Psoas muscle (tissue), 8 donors: Measurements from ENCODE around the gene RMI1. TPM values are rescaled to one million over a fixed set of nuclear protein-coding genes. Genes with fewer than 3 reads are reported as not detected.

ENCODE experiments used
- ATAC-seq, 4 donors: fragments of 200-7000 bp; cut with Tn5 transposase; one replicate each; pipeline ENCODE4 v1.9.1; 2020; ENCODE audit warnings: moderate library complexity in 3 of 4, mild to moderate bottlenecking in 2 of 4
- DNase-seq, 2 donors: peaks; one replicate each; pipeline ENCODE4 v3.0.0-alpha.2; 2020
- H3K27ac ChIP-seq: fragments of 200-600 bp; one replicate; pipeline ENCODE4 v1.8.0; 2022
- H3K27me3 ChIP-seq, 3 donors: fragments of 200-600 bp in 1 of 3; one replicate each; pipeline versions ENCODE4 v1.6.1 to v1.8.0; 2013 to 2022; ENCODE audit warnings: low read length in 2 of 3, mild to moderate bottlenecking in 2 of 3, moderate library complexity in 1 of 3; ENCODE audit not compliant: insufficient read depth in 3 of 3
- H3K36me3 ChIP-seq, 2 donors: fragments of 200-600 bp in 1 of 2; one replicate each; pipeline versions ENCODE4 v1.6.1 to v1.8.0; 2013 to 2022; ENCODE audit warnings: low read depth in 1 of 2, mild to moderate bottlenecking in 1 of 2, moderate library complexity in 1 of 2; ENCODE audit not compliant: insufficient read depth in 1 of 2
- H3K4me1 ChIP-seq: fragments of 200-600 bp; one replicate; pipeline ENCODE4 v1.8.0; 2022
- H3K4me3 ChIP-seq: fragments of 200-600 bp; one replicate; pipeline ENCODE4 v1.8.0; 2022; ENCODE audit warnings: mild to moderate bottlenecking
- H3K9me3 ChIP-seq: fragments of 200-600 bp; one replicate; pipeline ENCODE4 v1.8.0; 2022
- WGBS, 3 donors: extraction: QIAGEN DNeasy Blood & Tissue Kit; methylation state at CpG; one replicate each; pipeline versions ENCODE4 v1.1.6 to v1.1.7; 2013; 5-methylcytosine and 5-hydroxymethylcytosine counted together
- intact Hi-C, 2 donors: fragments of 100-400 bp; cut with DNase I; formaldehyde crosslinking; loops; one replicate each; pipeline versions ENCODE4 v1.11.0 to v1.14.2; 2022
- polyA plus RNA-seq, 3 donors: library from polyadenylated mRNA; stranded (reverse); fragments of 200-250 nt; gene quantifications; one replicate each; pipeline ENCODE4 v1.2.3, GENCODE V29; 2013
- total RNA-seq, 4 donors: library from RNA; stranded (reverse); fragmentation: NEBNext Ultra II Directional in 2 of 4; extraction: Animal tissue kit (Norgen Biotek cat#: 25700) in 2 of 4; gene quantifications; one replicate each; pipeline versions ENCODE4 v1.2.1 to v1.2.4, GENCODE V29; 2021 to 2023
- TF ChIP-seq, protein P1 (sequence below): fragments of 200-600 bp; IDR thresholded peaks from one replicate; pipeline ENCODE4 v1.8.0; 2022; ENCODE audit warnings: antibody characterized with exemption
- donor health status: healthy with polysubstance abuse.
- donor health status: DM: no; HTN: no; CAD: no; lungs with moderate emphysema.
- donor health status: Bipolar disorder and iron deficiency.
- donor health status: healthy.
- donor health status: DM: yes; HTN: yes; CAD: no.
- donor health status: DM: no; HTN: no; CAD: no.
- donor health status: DM: no; HTN: no; CAD: no.
- donor health status: DM: yes; HTN: yes; CAD: no.

RMI1 gene
- total and polyA plus RNA-seq, 7 donors: 2.4 to 15.1 (median 4.1) TPM

- TF ChIP-seq, protein P1, sequence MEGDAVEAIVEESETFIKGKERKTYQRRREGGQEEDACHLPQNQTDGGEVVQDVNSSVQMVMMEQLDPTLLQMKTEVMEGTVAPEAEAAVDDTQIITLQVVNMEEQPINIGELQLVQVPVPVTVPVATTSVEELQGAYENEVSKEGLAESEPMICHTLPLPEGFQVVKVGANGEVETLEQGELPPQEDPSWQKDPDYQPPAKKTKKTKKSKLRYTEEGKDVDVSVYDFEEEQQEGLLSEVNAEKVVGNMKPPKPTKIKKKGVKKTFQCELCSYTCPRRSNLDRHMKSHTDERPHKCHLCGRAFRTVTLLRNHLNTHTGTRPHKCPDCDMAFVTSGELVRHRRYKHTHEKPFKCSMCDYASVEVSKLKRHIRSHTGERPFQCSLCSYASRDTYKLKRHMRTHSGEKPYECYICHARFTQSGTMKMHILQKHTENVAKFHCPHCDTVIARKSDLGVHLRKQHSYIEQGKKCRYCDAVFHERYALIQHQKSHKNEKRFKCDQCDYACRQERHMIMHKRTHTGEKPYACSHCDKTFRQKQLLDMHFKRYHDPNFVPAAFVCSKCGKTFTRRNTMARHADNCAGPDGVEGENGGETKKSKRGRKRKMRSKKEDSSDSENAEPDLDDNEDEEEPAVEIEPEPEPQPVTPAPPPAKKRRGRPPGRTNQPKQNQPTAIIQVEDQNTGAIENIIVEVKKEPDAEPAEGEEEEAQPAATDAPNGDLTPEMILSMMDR: no peak
- 77 to 90% (median 77%) methylated on average over 3 of the region's 3 CpGs for WGBS, 3 donors
- ATAC-seq (no peak), DNase-seq (peak in 1 of 2 donors; percentile 68)
- Histone ChIP-seq H3K36me3 (peaks cover 0 to 7% of the 10 kb centered on the region in 2 donors), H3K27ac (no peak overlapping the region), H3K4me3 (no peak overlapping the region), H3K27me3 (no peaks in the 10 kb centered on the region), H3K9me3 (no peaks in the 10 kb centered on the region), H3K4me1 (peaks cover 28% of the 10 kb centered on the region)
- intact Hi-C loops: no loop called here
Measured at GRCh38 chr9:83933790-83934189, 46.8 kb upstream of the RMI1 start.

DNA sequence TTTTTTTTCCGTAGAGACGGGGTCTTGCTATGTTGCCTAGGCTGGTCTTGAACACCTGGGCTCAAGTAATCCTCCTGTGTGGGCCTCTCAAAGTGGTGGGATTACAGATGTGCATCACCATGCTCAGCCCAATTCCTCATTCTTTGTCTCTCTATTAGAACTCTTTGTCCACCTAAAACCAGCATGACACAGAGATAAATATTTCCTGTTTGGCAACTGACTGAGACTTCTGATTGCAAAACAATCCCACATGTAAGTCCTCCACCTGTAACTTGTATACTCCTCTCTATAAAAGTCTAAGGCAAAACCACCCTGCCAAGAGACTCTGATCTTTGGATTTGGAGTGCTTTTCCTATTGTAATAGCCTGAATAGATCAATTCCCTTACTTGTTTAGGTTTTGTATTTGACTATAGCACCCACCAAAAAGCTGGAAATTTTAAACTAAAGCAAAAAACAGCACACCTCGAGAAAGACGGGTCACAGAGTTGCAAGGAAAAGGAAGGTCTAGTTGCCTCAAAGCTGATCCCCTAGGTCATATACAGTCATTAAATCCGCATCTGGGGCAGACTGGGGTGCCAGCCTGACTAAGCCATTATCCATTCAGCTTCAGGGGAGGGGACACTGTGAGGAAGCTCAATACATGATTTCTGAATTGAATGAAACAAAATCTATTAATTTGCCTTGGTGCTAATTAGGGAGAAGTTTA lies 45.9 kb upstream of the RMI1 start:
- no peak for DNase-seq
- peak; percentile 43 to 61 (median 55) for ATAC-seq
- H3K36me3 ChIP-seq: peaks cover 0 to 16% of the 10 kb centered on the region in 2 donors
- H3K9me3 ChIP-seq: no peaks in the 10 kb centered on the region
- TF ChIP-seq, protein P1: no peak
- no peak overlapping the region for H3K4me3 ChIP-seq
- 53 to 60% (median 54%) methylated on average over 5 of the region's 5 CpGs for WGBS, 3 donors
- H3K4me1 ChIP-seq: peaks cover 28% of the 10 kb centered on the region
- no peaks in the 10 kb centered on the region for H3K27me3 ChIP-seq
- H3K27ac ChIP-seq: peak overlapping the region; percentile 11
- intact Hi-C loops: loop anchor here (5.0 kb wide), 2 partner anchors 238 to 383 kb away; no protein-coding TSS in a partner anchor

GRCh38 chr9:83935276-83935935 lies 45.2 kb upstream of the RMI1 start:
- Histone ChIP-seq H3K9me3 (no peaks in the 10 kb centered on the region), H3K27me3 (no peaks in the 10 kb centered on the region), H3K36me3 (peaks cover 0 to 23% of the 10 kb centered on the region in 2 donors), H3K4me3 (no peak overlapping the region), H3K4me1 (peaks cover 28% of the 10 kb centered on the region), H3K27ac (peak overlapping the region; percentile 2)
- 42 to 50% (median 47%) methylated on average over 3 of the region's 3 CpGs for WGBS, 3 donors
- TF ChIP-seq, protein P1: no peak
- ATAC-seq (peak; percentile 54 to 69 (median 66)), DNase-seq (no peak)
- intact Hi-C loops: loop anchor here (5.0 kb wide), 2 partner anchors 237 to 382 kb away; no protein-coding TSS in a partner anchor

DNA sequence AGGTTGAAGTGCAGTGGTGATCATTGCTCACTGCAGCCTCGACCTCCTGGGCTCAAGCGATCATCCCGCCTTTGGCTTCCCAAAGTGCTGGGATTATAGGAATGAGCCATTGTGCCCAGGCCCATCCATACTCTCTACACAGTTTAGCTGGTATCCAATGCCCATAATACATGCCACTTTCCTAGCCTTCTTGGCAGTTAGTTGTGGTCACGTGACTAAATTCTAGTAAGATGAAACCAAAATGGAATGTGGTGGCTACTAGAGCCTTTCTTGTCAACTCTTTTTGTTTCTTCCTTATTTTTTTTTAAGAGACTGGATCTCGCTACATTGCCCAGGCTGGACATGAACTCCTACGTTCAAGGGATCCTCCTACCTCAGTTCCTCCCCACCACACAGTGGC lies 44.1 kb upstream of the RMI1 start:
- Histone ChIP-seq H3K36me3 (peaks cover 0 to 33% of the 10 kb centered on the region in 2 donors), H3K4me1 (peaks cover 28% of the 10 kb centered on the region), H3K4me3 (no peak overlapping the region), H3K9me3 (no peaks in the 10 kb centered on the region), H3K27me3 (no peaks in the 10 kb centered on the region), H3K27ac (peak overlapping the region; percentile 32)
- peak in 3 of 4 donors; percentile 30 to 35 (median 34) for ATAC-seq
- no peak for DNase-seq
- WGBS, 3 donors: 61 to 73% (median 68%) methylated on average over 6 of the region's 6 CpGs
- TF ChIP-seq, protein P1: no peak
- intact Hi-C loops: loop anchor here (2.0 to 5.0 kb wide), 4 partner anchors 236 to 381 kb away; no protein-coding TSS in a partner anchor
